DND-41 (cell line): ENCODE data around the gene WHRN.

ENCODE experiments used
- CTCF ChIP-seq: IDR thresholded peaks from 2 replicates; pipeline ENCODE4 v1.5.1; 2012; ENCODE audit warnings: borderline replicate concordance, low read length, moderate library complexity, mild to moderate bottlenecking; ENCODE audit not compliant: poor library complexity, severe bottlenecking; ENCODE audit errors: extremely low read depth
- EZH2 ChIP-seq: IDR thresholded peaks from 3 replicates; pipeline ENCODE4 v1.6.1; 2012; ENCODE audit warnings: borderline replicate concordance, low read depth, mild to moderate bottlenecking, moderate library complexity, low read length, inconsistent platforms; ENCODE audit not compliant: severe bottlenecking

DNA sequence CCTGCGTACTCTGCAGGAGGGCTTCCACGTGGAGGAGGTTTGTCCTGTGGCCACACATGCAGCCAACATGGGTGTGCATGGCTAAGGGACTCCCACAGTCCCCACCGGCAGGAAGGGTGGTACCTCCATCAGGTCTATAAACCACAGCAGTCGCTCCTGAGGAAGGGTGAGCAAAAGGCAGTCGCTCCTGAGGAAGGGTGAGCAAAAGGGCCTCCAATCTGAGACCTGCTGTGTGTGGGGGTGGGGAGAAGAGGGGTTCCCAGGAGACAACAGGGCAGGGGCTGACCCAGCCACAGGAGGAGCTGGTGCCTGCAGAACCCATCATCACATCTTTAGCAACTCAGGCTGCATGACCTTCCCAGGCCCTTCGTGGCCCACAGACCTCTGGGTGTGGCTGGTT is 87.2 kb downstream of the WHRN start:
- no peak for TF ChIP-seq CTCF
- TF ChIP-seq EZH2 = no peak
